IPS DF 6.9 (cell line): ENCODE results near the gene FGFR4.

ENCODE experiments used
- DNase-seq: peaks from one replicate; pipeline ENCODE4 v3.0.0-alpha.2; 2013; ENCODE audit warnings: low read depth, low spot score
- H3K27ac ChIP-seq: one replicate; pipeline ENCODE4 v1.5.1; 2013; ENCODE audit warnings: low read length, control low read depth
- H3K27me3 ChIP-seq: 2 replicates; pipeline ENCODE4 v1.6.1; 2013; ENCODE audit warnings: mild to moderate bottlenecking, low read length; ENCODE audit not compliant: control insufficient read depth, insufficient read depth
- H3K36me3 ChIP-seq: 2 replicates; pipeline ENCODE4 v1.6.1; 2013; ENCODE audit warnings: low read length; ENCODE audit not compliant: control insufficient read depth, insufficient read depth
- H3K4me1 ChIP-seq: 2 replicates; pipeline ENCODE4 v1.6.1; 2013; ENCODE audit warnings: low read length; ENCODE audit not compliant: control insufficient read depth, insufficient read depth
- H3K4me3 ChIP-seq: 2 replicates; pipeline ENCODE4 v1.5.1; 2013; ENCODE audit warnings: mild to moderate bottlenecking, low read length
- H3K9me3 ChIP-seq: 2 replicates; pipeline ENCODE4 v1.6.1; 2013; ENCODE audit warnings: low read length, inconsistent platforms; ENCODE audit not compliant: control insufficient read depth, insufficient read depth
- WGBS: extraction: QIAGEN DNeasy Blood & Tissue Kit; methylation state at CpG from one replicate; pipeline ENCODE4 v1.1.7; 2013; ENCODE audit warnings: mixed read lengths, missing lambda C conversion rate; ENCODE audit not compliant: insufficient read length, insufficient coverage; 5-methylcytosine and 5-hydroxymethylcytosine counted together

FGFR4 gene

DNA sequence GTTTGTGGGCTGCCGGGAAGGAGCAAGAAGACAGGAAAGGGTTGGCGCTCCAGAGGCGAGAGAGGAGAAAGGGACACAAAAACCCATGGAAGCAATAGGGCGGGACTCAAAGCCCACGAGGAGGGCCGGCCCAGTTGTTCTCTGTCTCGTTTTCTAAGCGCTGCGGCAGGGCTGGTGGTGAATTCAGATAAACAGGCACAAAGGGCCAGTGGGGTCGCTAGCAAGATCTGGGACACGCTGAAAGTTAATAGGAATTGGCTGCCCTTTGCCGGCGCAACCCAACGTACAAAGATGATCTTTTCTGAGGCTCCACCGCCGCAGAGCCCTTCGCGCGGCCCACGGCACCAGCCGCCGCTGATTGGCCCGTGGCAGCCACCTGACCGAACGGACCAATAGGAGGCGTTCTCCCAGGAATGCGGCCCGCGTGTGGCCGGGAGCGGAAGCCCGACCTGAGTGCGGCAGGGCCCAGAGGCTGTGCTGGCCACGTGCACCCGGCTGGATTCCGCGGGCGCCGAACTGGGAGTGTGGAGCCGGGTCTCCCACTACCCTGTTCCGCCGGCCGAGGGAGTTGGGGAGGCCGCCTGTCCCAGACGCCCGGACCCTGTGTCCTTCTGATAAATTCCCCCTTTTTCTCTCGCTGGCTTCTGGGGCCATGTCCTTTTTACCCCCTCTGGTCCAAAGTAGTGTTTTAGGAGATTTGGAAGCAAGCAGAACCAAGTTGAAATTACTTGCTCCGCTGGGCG, 30.1 kb downstream of the FGFR4 start:
- Histone ChIP-seq H3K27ac (no peak overlapping the region), H3K36me3 (no peaks in the 10 kb centered on the region), H3K27me3 (no peaks in the 10 kb centered on the region), H3K9me3 (no peaks in the 10 kb centered on the region), H3K4me3 (no peak overlapping the region), H3K4me1 (no peaks in the 10 kb centered on the region)
- no peak for DNase-seq
- WGBS = no CpG with 5 or more reads among the region's 49 CpGs

- no peaks in the 10 kb centered on the region for H3K36me3 ChIP-seq
- no peak for DNase-seq
- no peak overlapping the region for H3K4me3 ChIP-seq
- H3K27me3 ChIP-seq = no peaks in the 10 kb centered on the region
- no peaks in the 10 kb centered on the region for H3K4me1 ChIP-seq
- WGBS = no CpG with 5 or more reads among the region's 30 CpGs
- H3K9me3 ChIP-seq = no peaks in the 10 kb centered on the region
- H3K27ac ChIP-seq = no peak overlapping the region
These were observed 30.8 kb downstream of the FGFR4 start for GRCh38 chr5:177117441-177118045.

DNA sequence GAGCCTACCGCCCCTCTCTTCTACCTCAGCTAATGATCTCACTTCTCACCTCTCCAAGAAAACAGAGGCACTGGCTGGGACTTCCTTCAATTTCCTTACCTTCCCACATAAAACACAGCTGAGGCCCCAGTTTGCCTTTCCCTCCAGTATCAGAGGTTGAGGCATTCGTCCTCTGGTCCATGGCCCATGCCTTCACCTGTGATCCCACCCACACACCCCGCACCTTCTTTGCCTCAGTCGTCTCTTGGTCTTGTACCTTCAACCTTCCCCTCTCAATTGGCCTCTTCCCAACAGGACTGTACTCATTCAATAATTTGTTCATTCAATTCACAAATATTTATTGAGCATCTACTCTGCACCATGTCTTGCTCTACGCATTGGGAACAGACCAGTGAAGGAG, 35.9 kb downstream of the FGFR4 start:
- WGBS = no CpG with 5 or more reads among the region's 5 CpGs
- Histone ChIP-seq H3K27ac (no peak overlapping the region), H3K27me3 (no peaks in the 10 kb centered on the region), H3K9me3 (no peaks in the 10 kb centered on the region), H3K4me1 (no peaks in the 10 kb centered on the region), H3K4me3 (no peak overlapping the region), H3K36me3 (no peaks in the 10 kb centered on the region)
- DNase-seq = no peak

GRCh38 chr5:177123789-177124485, 37.2 kb downstream of the FGFR4 start:
- H3K9me3 ChIP-seq = no peaks in the 10 kb centered on the region
- no peaks in the 10 kb centered on the region for H3K36me3 ChIP-seq
- H3K4me1 ChIP-seq = no peaks in the 10 kb centered on the region
- H3K27ac ChIP-seq = no peak overlapping the region
- WGBS = no CpG with 5 or more reads among the region's 15 CpGs
- H3K4me3 ChIP-seq = no peak overlapping the region
- H3K27me3 ChIP-seq = no peaks in the 10 kb centered on the region
- no peak for DNase-seq

DNA sequence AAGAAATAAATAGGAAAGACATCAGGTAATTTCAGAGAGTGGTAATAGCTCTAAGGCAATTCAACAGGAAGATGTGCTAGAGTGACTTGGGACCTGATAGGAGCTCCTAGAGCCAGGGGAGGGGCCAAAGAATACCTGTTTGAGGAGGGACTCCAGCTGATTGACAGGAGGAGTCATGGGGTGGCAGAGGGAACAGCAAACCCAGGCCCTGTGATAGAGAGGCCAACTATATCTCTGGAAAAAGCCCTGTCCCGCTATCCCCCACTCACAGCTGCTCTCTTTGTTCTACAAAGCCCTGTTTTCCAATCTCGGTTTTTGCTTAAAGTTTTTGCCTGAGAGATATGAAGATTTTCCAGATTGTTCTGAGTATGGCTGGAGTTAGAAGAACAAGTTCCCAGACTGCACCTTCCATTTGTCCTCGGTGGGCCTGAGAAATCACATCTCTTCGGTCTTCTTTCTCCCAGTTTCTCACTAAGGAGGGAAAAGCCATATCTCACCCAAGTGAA, 37.8 kb downstream of the FGFR4 start:
- DNase-seq = no peak
- WGBS = no CpG with 5 or more reads among the region's 4 CpGs
- Histone ChIP-seq H3K36me3 (no peaks in the 10 kb centered on the region), H3K4me3 (no peak overlapping the region), H3K27ac (no peak overlapping the region), H3K27me3 (no peaks in the 10 kb centered on the region), H3K4me1 (no peaks in the 10 kb centered on the region), H3K9me3 (no peaks in the 10 kb centered on the region)

GRCh38 chr5:177126771-177127170, 40.1 kb downstream of the FGFR4 start:
- WGBS = no CpG with 5 or more reads among the region's 1 CpG
- H3K27ac ChIP-seq = no peak overlapping the region
- no peaks in the 10 kb centered on the region for H3K9me3 ChIP-seq
- H3K36me3 ChIP-seq = no peaks in the 10 kb centered on the region
- no peak overlapping the region for H3K4me3 ChIP-seq
- peaks cover 3% of the 10 kb centered on the region for H3K4me1 ChIP-seq
- no peak for DNase-seq
- no peaks in the 10 kb centered on the region for H3K27me3 ChIP-seq

GRCh38 chr5:177128551-177128981, 41.9 kb downstream of the FGFR4 start:
- no CpG with 5 or more reads among the region's 4 CpGs for WGBS
- Histone ChIP-seq H3K27ac (no peak overlapping the region), H3K4me1 (peaks cover 3% of the 10 kb centered on the region), H3K9me3 (no peaks in the 10 kb centered on the region), H3K36me3 (no peaks in the 10 kb centered on the region), H3K4me3 (no peak overlapping the region), H3K27me3 (no peaks in the 10 kb centered on the region)
- no peak for DNase-seq

DNA sequence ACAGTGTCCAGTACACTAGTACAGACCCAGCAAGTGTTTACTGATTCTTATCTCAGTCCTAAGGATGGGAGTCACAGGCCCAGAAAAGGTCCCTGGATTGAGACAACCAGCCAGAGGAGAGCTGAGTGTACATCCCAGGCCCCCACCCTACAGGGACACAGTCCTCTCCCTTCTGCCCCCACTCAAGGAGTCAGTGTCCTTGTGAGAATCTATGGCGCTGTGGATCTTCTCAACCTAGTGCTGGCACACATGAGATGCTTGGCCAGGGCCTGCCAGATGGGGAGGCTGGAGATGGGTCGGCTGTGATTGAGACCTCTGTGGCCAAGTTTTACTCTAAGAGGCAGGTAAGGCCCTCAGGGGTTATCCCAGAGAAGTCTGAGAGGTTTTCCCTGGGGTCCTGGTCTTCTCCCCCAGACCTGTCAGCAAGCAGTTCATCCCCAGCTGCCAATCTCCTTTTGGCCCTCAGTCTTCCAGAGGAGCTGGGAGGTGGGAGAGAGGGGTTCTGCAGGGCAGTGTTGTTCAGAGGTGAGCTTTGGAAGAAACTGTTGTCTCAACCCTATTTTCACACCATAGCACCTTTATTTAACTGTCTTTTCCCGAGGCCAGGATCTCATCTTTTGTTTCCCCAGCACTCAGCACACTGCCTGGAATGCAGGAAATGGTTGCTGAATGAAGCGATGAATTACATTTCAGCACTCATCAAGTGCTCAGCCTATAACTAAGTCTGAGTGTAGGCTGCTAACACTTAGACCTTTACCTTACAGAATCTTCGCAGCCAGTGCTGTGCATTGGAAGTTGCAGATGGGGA, 43.7 kb downstream of the FGFR4 start:
- no peak overlapping the region for H3K4me3 ChIP-seq
- DNase-seq = no peak

DNA sequence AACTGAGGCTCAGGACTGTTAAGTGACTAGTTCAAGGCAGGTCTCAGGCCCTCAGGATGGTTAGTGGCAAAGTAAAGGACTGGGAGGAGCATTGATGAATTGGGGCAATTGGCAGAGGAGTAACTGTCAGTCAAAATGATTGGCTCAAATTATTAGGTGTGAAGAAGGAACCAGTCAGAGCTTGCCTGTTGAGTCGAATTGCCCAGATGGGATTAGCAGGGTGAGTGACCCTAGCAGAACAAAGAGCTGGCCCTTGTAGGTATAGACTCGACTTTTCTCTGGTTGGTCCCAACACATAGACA, 44.3 kb downstream of the FGFR4 start:
- Histone ChIP-seq H3K36me3 (peaks cover 4% of the 10 kb centered on the region; the same call in 1 of the 2 replicates), H3K9me3 (no peaks in the 10 kb centered on the region), H3K27me3 (no peaks in the 10 kb centered on the region), H3K4me3 (no peak overlapping the region), H3K4me1 (peaks cover 3% of the 10 kb centered on the region), H3K27ac (no peak overlapping the region)
- no peak for DNase-seq
- no CpG with 5 or more reads among the region's 2 CpGs for WGBS

More for the DNA sequence above, 43.7 kb downstream of the FGFR4 start:
- Histone ChIP-seq H3K27ac (no peak overlapping the region), H3K4me1 (peaks cover 3% of the 10 kb centered on the region), H3K9me3 (no peaks in the 10 kb centered on the region), H3K36me3 (peaks cover 4% of the 10 kb centered on the region; the same call in 1 of the 2 replicates), H3K27me3 (no peaks in the 10 kb centered on the region)
- no CpG with 5 or more reads among the region's 5 CpGs for WGBS
